EL (cell line): Measurements from ENCODE around the gene WDR47.
"Not testable (repeated sequence)": the region's sequence is repeated elsewhere in the genome, so short reads cannot be mapped to it uniquely, and the experiment has no call there.

Source experiments
- DNase-seq: peaks from one replicate; pipeline ENCODE4 v3.0.0-alpha.2; 2016

WDR47 gene

GRCh38 chr1:108961752-108962486 lies 80.0 kb downstream of the WDR47 start:
- DNase-seq = no peak

- no peak for DNase-seq
Observed at GRCh38 chr1:108961198-108961597, 80.7 kb downstream of the WDR47 start.

GRCh38 chr1:108960719-108961118 lies 81.2 kb downstream of the WDR47 start:
- no peak for DNase-seq

- no peak for DNase-seq
Observed at GRCh38 chr1:108957888-108958287, 84.0 kb downstream of the WDR47 start.

- DNase-seq = no peak
Observed at GRCh38 chr1:108955881-108956280, 86.0 kb downstream of the WDR47 start.

- DNase-seq = no peak
Observed at GRCh38 chr1:108955111-108955510, 86.8 kb downstream of the WDR47 start.

- no peak for DNase-seq
Observed at GRCh38 chr1:108953452-108953851, 88.5 kb downstream of the WDR47 start.

GRCh38 chr1:108951242-108951641 lies 90.7 kb downstream of the WDR47 start:
- no peak for DNase-seq

- DNase-seq = no peak
Observed at GRCh38 chr1:108949044-108949443, 92.9 kb downstream of the WDR47 start.

GRCh38 chr1:108947871-108948525 lies 93.9 kb downstream of the WDR47 start:
- no peak for DNase-seq

GRCh38 chr1:108936170-108936569 lies 105.7 kb downstream of the WDR47 start:
- DNase-seq = no peak

GRCh38 chr1:108933944-108934343 lies 108.0 kb downstream of the WDR47 start:
- no peak for DNase-seq

GRCh38 chr1:108927565-108927964 lies 114.3 kb downstream of the WDR47 start:
- DNase-seq = not testable (repeated sequence)

- DNase-seq = no peak
Observed at GRCh38 chr1:108925920-108926319, 116.0 kb downstream of the WDR47 start.
